Measurements from ENCODE around the gene ATP1B1.
A peak's percentile ranks its signal among the peaks of the same experiment; 100 is the strongest.

ATP1B1 gene

GRCh38 chr1:169106095-169106920 is at the start of gene ATP1B1:
TSS of gene ATP1B1 (plus strand) at chr1:169106690. CDS start at chr1:169106830, 140 bp downstream.
- H3K4me3 ChIP-seq (ENCODE audit: low read depth, low read length): peak within 1 kb of the TSS; percentile 89
- no peak for DNase-seq (ENCODE audit: low read depth)

GRCh38 chr1:169059421-169059820 is 47.1 kb upstream of the ATP1B1 start:
- DNase-seq (ENCODE audit: low read depth): no peak
- no peak overlapping the region for H3K4me3 ChIP-seq (ENCODE audit: low read depth, low read length)

- no peak overlapping the region for H3K4me3 ChIP-seq (ENCODE audit: low read depth, low read length)
- peak; percentile 38 for DNase-seq (ENCODE audit: low read depth)
Measured at GRCh38 chr1:169060043-169060722, 46.3 kb upstream of the ATP1B1 start.

DNA sequence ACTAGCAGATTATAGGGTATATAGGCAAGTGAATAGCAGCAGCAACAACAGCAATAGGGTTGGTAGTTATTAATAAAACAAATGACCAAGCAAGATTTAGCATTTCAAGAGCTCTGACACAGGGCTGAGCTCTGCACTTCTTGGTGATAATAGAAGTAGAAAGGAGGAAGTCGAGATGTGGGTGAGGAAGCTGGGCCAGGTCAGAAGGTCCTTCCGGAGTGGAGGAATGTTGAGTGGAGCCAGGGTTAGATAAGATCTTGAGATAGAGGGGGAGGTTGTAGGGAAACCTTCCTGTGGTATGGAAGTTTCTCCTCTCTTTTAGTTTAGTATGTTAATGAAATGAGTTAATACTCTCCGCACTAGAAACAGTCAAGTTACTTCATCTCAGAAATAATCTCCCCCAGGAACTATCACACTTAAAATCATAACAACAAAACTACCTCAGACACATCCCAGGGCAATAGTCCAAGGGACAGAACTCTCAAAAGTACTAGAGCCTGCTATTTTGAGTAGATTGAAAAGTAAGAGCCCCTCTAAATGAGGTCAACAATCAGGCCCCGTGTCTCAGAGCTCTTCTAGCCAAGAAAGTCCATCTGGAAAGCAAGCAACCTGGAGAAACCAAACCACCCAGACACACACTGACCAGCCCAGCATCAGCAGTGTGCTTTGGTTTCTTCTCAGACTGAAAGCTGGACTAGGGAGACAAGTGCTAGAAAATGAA is 45.4 kb upstream of the ATP1B1 start:
- no peak for DNase-seq (ENCODE audit: low read depth)
- no peak overlapping the region for H3K4me3 ChIP-seq (ENCODE audit: low read depth, low read length)

DNA sequence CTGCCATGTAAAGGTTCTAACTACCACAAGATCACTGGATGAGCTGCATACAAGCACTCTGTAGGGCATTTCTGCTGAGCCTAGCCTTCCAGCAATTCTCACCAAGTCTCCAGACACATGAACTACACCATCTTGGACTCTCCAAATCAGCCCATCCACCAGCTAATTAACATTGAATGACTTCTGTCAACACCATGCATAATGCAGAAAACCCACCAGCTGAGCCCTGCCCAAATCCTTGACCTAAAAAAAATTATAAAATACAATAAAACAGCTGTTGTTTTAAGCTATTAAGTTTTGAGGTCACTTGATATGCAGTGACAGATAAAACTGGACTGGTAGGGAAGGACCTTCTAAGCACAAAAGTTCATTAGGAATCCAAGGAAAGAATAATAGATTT is 44.3 kb upstream of the ATP1B1 start:
- no peak overlapping the region for H3K4me3 ChIP-seq (ENCODE audit: low read depth, low read length)

GRCh38 chr1:169064103-169064502 is 42.4 kb upstream of the ATP1B1 start:
- DNase-seq (ENCODE audit: low read depth): no peak
- no peak overlapping the region for H3K4me3 ChIP-seq (ENCODE audit: low read depth, low read length)

More for the DNA sequence above, 44.3 kb upstream of the ATP1B1 start:
- no peak for DNase-seq (ENCODE audit: low read depth)

- no peak overlapping the region for H3K4me3 ChIP-seq (ENCODE audit: low read depth, low read length)
- no peak for DNase-seq (ENCODE audit: low read depth)
Measured at GRCh38 chr1:169070547-169070946, 35.9 kb upstream of the ATP1B1 start.

DNA sequence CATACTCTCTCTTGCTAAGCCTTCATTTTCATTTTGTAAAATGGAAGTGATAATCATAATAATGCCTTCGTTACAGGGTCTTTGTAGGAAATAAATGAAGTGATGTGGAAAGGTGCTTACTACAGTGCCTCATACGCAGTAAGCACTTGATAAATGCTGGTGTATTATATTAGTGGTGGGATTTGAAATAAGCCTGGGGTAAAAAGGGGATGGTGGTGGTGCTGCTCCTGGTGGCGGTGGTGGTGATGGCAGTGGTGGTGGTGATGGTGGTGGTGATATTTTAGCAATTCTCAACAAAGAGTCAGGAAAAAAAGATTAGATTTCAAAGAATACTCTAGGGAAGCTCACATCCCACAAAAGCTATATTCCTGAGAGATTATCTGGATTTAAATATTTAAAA is 35.5 kb upstream of the ATP1B1 start:
- H3K4me3 ChIP-seq (ENCODE audit: low read depth, low read length): no peak overlapping the region

GRCh38 chr1:169072945-169073725 is 33.4 kb upstream of the ATP1B1 start:
- H3K4me3 ChIP-seq (ENCODE audit: low read depth, low read length): no peak overlapping the region

More for the DNA sequence above, 35.5 kb upstream of the ATP1B1 start:
- no peak for DNase-seq (ENCODE audit: low read depth)

DNA sequence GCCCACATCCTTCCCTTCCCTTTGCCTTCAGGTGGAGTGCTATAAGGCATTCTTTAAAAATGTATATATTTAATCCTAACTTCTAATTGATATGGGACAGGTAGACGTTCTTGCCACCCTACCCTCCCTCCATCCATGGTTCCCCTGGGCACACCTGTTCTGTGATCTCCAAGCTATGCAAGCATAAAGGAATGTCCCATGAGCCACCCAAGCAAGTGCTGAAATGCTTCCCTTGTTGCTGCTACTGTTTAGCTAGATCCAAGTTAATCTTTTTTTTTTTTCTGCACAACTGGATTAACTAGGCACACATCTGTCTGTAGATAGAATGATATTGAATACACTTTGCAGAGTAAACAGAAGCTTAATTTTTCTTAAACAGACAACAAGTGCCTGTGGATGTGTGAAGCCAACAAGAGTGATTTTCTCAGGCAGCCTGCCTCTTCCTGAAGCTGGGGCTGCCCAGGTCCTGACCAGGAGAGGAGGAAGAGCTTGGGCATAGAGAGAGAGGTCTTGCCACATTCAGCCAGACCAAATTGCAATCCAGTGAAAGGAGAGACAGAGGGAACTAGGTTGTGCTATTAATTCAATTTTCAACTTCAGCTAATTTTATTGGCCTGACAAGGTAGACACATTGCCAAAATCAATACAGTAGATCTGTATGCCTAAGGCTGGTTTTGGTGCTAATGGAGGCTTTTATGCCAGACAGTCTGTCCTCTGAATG is 28.2 kb upstream of the ATP1B1 start:
- H3K4me3 ChIP-seq (ENCODE audit: low read depth, low read length): no peak overlapping the region
- no peak for DNase-seq (ENCODE audit: low read depth)

More at GRCh38 chr1:169072945-169073725, 33.4 kb upstream of the ATP1B1 start:
- no peak for DNase-seq (ENCODE audit: low read depth)

- DNase-seq (ENCODE audit: low read depth): no peak
- H3K4me3 ChIP-seq (ENCODE audit: low read depth, low read length): no peak overlapping the region
Measured at GRCh38 chr1:169081503-169082123, 24.9 kb upstream of the ATP1B1 start.

GRCh38 chr1:169085911-169086310 is 20.6 kb upstream of the ATP1B1 start:
- no peak for DNase-seq (ENCODE audit: low read depth)

DNA sequence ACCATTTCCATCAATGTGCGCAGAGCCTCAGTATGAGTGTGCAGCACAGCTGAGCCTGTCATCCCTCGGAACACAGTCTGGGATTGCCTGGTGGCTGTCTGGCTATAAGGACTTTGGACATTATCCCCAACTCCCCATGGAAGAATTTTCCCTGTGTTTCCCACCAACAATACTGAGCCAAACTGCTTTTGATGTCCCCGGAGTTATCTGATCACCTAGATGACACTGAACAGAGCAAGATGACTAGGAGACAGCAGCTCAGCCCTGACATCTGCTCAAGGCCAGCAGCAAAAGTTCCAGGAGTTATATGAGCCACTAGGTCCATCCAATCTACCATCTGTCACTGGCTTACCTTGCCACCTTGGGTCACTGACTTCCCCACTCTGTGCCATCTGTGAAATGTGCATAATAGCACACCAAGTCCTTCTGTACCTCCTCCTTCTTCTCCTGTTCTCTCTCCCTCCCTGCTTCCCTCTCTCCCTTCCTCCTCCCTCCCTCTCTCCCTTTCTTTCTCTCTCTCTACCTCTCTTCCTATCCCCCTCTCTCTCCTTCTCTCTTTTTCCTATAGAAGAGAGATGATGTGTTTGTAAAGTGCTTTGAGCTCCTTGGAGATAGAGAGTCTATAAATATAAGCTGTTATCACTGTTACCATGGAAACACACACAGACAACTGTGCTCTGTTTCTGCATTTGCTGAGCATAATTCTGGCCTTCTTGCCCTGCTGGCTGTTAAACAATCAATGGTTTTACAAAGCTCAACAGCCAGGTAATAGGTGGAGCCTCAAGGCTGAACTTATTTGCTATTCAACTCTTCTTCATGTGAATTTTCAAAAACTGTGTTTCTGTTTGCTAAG is 19.7 kb upstream of the ATP1B1 start:
- DNase-seq (ENCODE audit: low read depth): no peak
- H3K4me3 ChIP-seq (ENCODE audit: low read depth, low read length): no peak overlapping the region

More at GRCh38 chr1:169085911-169086310, 20.6 kb upstream of the ATP1B1 start:
- no peak overlapping the region for H3K4me3 ChIP-seq (ENCODE audit: low read depth, low read length)

GRCh38 chr1:169087876-169088275 is 18.6 kb upstream of the ATP1B1 start:
- no peak for DNase-seq (ENCODE audit: low read depth)
- H3K4me3 ChIP-seq (ENCODE audit: low read depth, low read length): no peak overlapping the region

- no peak overlapping the region for H3K4me3 ChIP-seq (ENCODE audit: low read depth, low read length)
- DNase-seq (ENCODE audit: low read depth): no peak
Measured at GRCh38 chr1:169089776-169090175, 16.7 kb upstream of the ATP1B1 start.

GRCh38 chr1:169090308-169090899 is 16.1 kb upstream of the ATP1B1 start:
- no peak for DNase-seq (ENCODE audit: low read depth)
- H3K4me3 ChIP-seq (ENCODE audit: low read depth, low read length): no peak overlapping the region

- H3K4me3 ChIP-seq (ENCODE audit: low read depth, low read length): no peak overlapping the region
- no peak for DNase-seq (ENCODE audit: low read depth)
Measured at GRCh38 chr1:169090900-169091311, 15.6 kb upstream of the ATP1B1 start.

All from skeletal muscle cell (primary cell).